GM12875 (cell line): ENCODE data around the gene ARHGAP5.

Source experiments
- H3K4me3 ChIP-seq: one replicate; pipeline ENCODE4 v1.5.1; 2011; ENCODE audit warnings: low read depth, low read length, control low read depth
- CTCF ChIP-seq: IDR thresholded peaks from 2 replicates; pipeline ENCODE4 v1.5.1; 2011; ENCODE audit warnings: low read depth, mild to moderate bottlenecking, control low read depth, inconsistent platforms, low read length, moderate library complexity, borderline replicate concordance; ENCODE audit not compliant: insufficient read depth

ARHGAP5 gene, protein sequence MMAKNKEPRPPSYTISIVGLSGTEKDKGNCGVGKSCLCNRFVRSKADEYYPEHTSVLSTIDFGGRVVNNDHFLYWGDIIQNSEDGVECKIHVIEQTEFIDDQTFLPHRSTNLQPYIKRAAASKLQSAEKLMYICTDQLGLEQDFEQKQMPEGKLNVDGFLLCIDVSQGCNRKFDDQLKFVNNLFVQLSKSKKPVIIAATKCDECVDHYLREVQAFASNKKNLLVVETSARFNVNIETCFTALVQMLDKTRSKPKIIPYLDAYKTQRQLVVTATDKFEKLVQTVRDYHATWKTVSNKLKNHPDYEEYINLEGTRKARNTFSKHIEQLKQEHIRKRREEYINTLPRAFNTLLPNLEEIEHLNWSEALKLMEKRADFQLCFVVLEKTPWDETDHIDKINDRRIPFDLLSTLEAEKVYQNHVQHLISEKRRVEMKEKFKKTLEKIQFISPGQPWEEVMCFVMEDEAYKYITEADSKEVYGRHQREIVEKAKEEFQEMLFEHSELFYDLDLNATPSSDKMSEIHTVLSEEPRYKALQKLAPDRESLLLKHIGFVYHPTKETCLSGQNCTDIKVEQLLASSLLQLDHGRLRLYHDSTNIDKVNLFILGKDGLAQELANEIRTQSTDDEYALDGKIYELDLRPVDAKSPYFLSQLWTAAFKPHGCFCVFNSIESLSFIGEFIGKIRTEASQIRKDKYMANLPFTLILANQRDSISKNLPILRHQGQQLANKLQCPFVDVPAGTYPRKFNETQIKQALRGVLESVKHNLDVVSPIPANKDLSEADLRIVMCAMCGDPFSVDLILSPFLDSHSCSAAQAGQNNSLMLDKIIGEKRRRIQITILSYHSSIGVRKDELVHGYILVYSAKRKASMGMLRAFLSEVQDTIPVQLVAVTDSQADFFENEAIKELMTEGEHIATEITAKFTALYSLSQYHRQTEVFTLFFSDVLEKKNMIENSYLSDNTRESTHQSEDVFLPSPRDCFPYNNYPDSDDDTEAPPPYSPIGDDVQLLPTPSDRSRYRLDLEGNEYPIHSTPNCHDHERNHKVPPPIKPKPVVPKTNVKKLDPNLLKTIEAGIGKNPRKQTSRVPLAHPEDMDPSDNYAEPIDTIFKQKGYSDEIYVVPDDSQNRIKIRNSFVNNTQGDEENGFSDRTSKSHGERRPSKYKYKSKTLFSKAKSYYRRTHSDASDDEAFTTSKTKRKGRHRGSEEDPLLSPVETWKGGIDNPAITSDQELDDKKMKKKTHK (N-terminal part only)

DNA sequence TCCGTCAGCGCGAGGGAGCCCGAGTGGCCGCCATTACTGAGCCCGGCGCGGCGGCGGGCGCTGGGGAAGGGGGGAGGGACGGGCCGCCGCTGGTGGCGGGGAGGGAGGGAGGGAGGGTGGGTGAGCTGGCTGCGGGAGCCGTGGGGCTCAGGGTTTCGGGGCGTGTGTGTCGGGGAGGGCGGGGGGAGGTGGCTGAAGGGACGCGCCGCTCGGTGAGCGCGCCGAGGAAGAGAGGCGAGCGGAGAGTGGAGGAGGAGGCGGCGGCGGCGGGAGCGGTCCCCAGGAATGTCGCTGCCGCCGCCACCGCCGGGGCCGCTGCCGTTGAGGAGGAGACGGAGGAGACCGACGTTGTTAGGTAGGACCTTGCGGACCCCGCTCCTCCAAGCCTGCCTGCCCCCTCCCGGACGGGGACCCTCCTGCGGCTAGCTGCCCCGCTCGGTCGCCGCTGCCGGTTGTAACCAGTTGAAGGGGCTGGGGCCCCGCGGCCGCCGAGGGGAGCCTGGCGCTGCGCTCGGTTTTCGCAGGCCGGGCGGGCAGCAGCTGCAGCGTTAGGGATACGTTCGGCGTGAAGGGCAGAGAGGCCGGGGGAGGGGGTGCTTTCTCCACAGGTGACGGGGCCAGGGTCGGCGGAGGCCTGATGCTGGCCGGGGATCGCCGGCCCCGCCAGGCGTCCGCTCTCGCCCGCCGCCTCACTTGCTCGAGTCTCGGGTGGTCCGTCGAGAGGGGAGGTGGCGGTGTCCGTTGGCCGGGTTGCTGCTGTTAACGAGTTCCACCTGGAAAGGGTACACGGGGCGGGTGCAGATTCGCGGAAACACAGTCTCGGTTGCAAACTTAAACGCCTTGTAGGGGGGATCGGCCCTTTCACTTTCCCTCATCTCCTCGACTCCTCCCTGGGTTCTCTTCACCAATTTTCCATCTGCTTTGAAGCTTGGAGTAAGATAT lies at the start of gene ARHGAP5:
Gene ARHGAP5, plus strand, starts transcription at position 224 of the 942 bp plus-strand sequence. CDS start 13,366 bp downstream, outside the sequence.
- TF ChIP-seq CTCF, result no peak
- peak within 1 kb of the TSS; percentile 44 for H3K4me3 ChIP-seq

GRCh38 chr14:32028599-32028998 lies 48.5 kb upstream of the ARHGAP5 start:
- H3K4me3 ChIP-seq, result no peak overlapping the region
- no peak for TF ChIP-seq CTCF

GRCh38 chr14:32033543-32033942 lies 43.6 kb upstream of the ARHGAP5 start:
- no peak for TF ChIP-seq CTCF
- H3K4me3 ChIP-seq, result no peak overlapping the region

DNA sequence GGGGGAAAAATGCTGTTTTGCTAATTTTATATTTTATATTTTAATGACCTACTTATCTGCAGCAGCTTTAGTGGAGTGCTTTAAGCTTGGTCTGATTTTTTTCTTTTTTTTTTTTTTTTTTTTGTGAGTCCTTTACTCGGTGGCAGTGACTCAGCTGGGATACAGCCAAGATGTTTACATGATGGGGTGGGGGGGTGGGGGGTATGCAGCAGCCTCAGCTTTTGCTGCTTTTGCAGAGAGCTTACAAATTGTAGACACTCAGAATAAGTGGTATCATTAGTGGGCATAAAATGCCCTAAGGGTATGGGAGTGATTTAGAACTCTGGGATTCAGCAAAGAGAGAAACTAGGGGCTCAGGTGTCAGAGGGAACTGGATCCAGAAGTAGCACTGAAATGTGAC lies 38.2 kb upstream of the ARHGAP5 start:
- H3K4me3 ChIP-seq, result no peak overlapping the region
- no peak for TF ChIP-seq CTCF

GRCh38 chr14:32039401-32040030 lies 37.6 kb upstream of the ARHGAP5 start:
- H3K4me3 ChIP-seq, result no peak overlapping the region
- no peak for TF ChIP-seq CTCF

GRCh38 chr14:32043624-32044023 lies 33.5 kb upstream of the ARHGAP5 start:
- TF ChIP-seq CTCF, result no peak
- no peak overlapping the region for H3K4me3 ChIP-seq
